ENCODE results near the gene SOX8. TPM values are rescaled to one million over a fixed set of nuclear protein-coding genes. Genes with fewer than 3 reads are reported as not detected.
A peak's percentile ranks its signal among the peaks of the same experiment; 100 is the strongest.
"Not testable (repeated sequence)": the region's sequence is repeated elsewhere in the genome, so short reads cannot be mapped to it uniquely, and the experiment has no call there.

SOX8 gene
- total and polyA plus RNA-seq, 4 donors: 0.33 to 4.0 (median 0.39) TPM

DNA sequence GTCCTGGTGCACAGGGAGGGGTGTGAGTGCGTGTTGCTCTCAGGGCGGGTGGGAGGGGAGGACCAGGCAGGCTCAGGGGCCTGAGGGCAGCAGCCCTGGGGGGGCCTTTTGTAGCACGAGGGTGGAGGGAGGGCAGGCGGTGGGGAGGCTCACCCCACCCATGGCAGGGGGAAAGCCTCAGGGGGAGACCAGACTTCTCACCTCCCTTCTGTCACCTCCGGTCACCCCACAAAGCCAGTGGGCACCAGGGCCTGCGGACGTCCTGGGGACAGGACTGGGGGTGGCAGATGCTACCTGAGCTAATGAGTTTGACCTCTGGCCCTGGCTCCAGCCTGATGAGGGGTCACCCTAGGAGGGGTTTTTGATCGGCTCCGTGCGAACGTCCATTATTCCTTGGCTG is 39.0 kb downstream of the SOX8 start:
- H3K27me3 ChIP-seq (ENCODE audit: control insufficient read depth in 3 of 3, insufficient read depth in 3 of 3, low read length in 2 of 3): peaks cover 0 to 13% (median 0%) of the 10 kb centered on the region in 3 donors
- TF ChIP-seq, protein P1, sequence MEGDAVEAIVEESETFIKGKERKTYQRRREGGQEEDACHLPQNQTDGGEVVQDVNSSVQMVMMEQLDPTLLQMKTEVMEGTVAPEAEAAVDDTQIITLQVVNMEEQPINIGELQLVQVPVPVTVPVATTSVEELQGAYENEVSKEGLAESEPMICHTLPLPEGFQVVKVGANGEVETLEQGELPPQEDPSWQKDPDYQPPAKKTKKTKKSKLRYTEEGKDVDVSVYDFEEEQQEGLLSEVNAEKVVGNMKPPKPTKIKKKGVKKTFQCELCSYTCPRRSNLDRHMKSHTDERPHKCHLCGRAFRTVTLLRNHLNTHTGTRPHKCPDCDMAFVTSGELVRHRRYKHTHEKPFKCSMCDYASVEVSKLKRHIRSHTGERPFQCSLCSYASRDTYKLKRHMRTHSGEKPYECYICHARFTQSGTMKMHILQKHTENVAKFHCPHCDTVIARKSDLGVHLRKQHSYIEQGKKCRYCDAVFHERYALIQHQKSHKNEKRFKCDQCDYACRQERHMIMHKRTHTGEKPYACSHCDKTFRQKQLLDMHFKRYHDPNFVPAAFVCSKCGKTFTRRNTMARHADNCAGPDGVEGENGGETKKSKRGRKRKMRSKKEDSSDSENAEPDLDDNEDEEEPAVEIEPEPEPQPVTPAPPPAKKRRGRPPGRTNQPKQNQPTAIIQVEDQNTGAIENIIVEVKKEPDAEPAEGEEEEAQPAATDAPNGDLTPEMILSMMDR (IDR thresholded peaks at IDR 0.05; ENCODE audit: control extremely low read depth, extremely low read depth): no peak
- DNase-seq (no peak), ATAC-seq (ENCODE audit: insufficient read depth, low FRiP score) (no peak)
- H3K27ac ChIP-seq (ENCODE audit: low read depth in 1 of 2, low read length in 1 of 2): no peak overlapping the region
- H3K36me3 ChIP-seq (ENCODE audit: control insufficient read depth in 4 of 4, insufficient read depth in 4 of 4, low read length in 4 of 4): no peaks in the 10 kb centered on the region
- no peak overlapping the region for H3K4me3 ChIP-seq
- no peaks in the 10 kb centered on the region for H3K9me3 ChIP-seq (ENCODE audit: control insufficient read depth in 4 of 4, insufficient read depth in 3 of 4, low read length in 3 of 4)
- no peak overlapping the region for H3K9ac ChIP-seq (ENCODE audit: insufficient read depth in 1 of 2, low read length in 2 of 2)
- 87 to 89% methylated on average over 9 to 11 of the region's 11 CpGs for WGBS, 2 donors
- H3K4me1 ChIP-seq (ENCODE audit: control insufficient read depth in 5 of 5, insufficient read depth in 5 of 5, low read length in 5 of 5): peaks cover 0 to 7% (median 0%) of the 10 kb centered on the region in 5 donors

DNA sequence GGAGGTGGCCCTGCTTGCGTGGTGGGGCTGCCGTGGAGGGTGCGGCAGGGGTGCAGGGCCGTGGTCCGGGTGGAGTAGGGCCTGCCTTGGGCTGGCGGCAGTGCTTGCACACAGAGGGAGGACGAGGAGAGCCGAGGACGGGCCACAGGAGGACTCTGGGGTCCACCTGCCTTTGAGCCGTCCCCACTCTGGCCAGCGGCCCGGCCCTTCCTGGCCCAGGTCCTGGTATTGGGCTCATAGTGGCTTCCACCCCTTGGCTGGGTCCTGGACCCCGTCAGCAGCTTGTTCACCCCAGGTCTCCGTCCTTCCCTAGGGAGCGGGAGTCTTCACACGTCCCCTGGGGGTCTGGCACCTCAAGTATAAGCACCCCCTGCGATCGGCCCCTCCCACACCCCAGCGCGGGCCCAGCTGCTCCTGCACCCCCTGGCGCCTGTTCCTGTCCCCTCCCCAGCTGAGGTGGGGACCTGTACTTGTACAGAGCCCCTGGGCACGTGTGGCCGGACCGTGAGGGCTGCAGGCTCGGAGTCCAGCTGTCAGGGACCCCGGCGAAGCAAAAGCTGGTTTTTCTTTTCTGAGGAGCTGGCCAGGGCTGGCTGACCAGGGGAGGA is 40.1 kb downstream of the SOX8 start:
- Histone ChIP-seq H3K27me3 (ENCODE audit: control insufficient read depth in 3 of 3, insufficient read depth in 3 of 3, low read length in 2 of 3) (peaks cover 0 to 13% (median 0%) of the 10 kb centered on the region in 3 donors), H3K4me1 (ENCODE audit: control insufficient read depth in 5 of 5, insufficient read depth in 5 of 5, low read length in 5 of 5) (peaks cover 0 to 7% (median 0%) of the 10 kb centered on the region in 5 donors), H3K27ac (ENCODE audit: low read depth in 1 of 2, low read length in 1 of 2) (no peak overlapping the region), H3K9me3 (ENCODE audit: control insufficient read depth in 4 of 4, insufficient read depth in 3 of 4, low read length in 3 of 4) (no peaks in the 10 kb centered on the region), H3K4me3 (no peak overlapping the region), H3K36me3 (ENCODE audit: control insufficient read depth in 4 of 4, insufficient read depth in 4 of 4, low read length in 4 of 4) (no peaks in the 10 kb centered on the region), H3K9ac (ENCODE audit: insufficient read depth in 1 of 2, low read length in 2 of 2) (no peak overlapping the region)
- TF ChIP-seq, protein P1 (IDR thresholded peaks at IDR 0.05; ENCODE audit: control extremely low read depth, extremely low read depth): no peak
- ATAC-seq (ENCODE audit: insufficient read depth, low FRiP score) (no peak), DNase-seq (no peak)
- WGBS, 2 donors: 78 to 88% methylated on average over 27 of the region's 27 CpGs

DNA sequence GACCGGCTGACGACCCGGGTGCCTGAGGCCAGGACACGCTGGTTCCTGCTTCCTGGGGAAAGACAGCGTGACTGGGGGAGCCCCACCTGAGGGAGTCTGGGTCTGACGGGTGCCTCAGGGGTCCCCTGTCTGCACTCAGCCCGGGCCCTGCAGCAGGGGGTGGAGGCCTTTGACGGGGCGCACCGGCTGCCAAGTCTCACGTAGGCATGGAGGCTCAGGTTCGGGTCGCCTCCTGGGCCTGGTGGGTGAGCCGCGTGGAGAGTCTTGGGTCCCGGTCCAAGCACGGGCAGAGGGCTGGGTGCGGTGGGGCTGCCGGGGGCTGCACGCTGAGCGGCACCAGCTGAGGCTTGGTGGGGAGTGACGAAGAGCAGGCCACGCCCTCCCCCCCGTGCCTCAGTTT is 40.9 kb downstream of the SOX8 start:
- no peaks in the 10 kb centered on the region for H3K9me3 ChIP-seq (ENCODE audit: control insufficient read depth in 4 of 4, insufficient read depth in 3 of 4, low read length in 3 of 4)
- no peak overlapping the region for H3K27ac ChIP-seq (ENCODE audit: low read depth in 1 of 2, low read length in 1 of 2)
- no peak for ATAC-seq (ENCODE audit: insufficient read depth, low FRiP score)
- DNase-seq: no peak
- peaks cover 0 to 7% (median 0%) of the 10 kb centered on the region in 5 donors for H3K4me1 ChIP-seq (ENCODE audit: control insufficient read depth in 5 of 5, insufficient read depth in 5 of 5, low read length in 5 of 5)
- peaks cover 0 to 13% (median 0%) of the 10 kb centered on the region in 3 donors for H3K27me3 ChIP-seq (ENCODE audit: control insufficient read depth in 3 of 3, insufficient read depth in 3 of 3, low read length in 2 of 3)
- H3K36me3 ChIP-seq (ENCODE audit: control insufficient read depth in 4 of 4, insufficient read depth in 4 of 4, low read length in 4 of 4): no peaks in the 10 kb centered on the region
- TF ChIP-seq, protein P1 (IDR thresholded peaks at IDR 0.05; ENCODE audit: control extremely low read depth, extremely low read depth): no peak
- no peak overlapping the region for H3K4me3 ChIP-seq
- H3K9ac ChIP-seq (ENCODE audit: insufficient read depth in 1 of 2, low read length in 2 of 2): no peak overlapping the region
- 60 to 74% methylated on average over 23 to 24 of the region's 24 CpGs for WGBS, 2 donors

DNA sequence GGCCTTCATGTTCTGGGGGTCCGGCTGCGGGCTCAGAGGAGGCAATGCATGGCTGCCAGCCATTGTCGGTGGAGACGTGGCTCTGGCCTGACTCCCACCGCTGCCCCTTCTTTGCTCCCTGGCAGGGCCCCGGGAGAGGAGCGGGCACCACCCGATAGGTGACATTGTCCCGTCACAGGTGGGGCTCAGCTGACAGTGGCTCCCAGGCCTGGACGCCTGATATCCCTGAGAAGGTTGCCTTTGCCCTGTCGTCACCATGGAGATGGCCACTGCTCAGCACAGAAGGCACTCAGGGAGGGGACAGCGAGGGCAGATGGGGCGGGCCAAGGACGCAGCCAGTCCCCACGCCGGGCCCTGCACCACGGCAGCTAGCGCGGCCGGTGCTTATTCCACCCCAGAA is 42.6 kb downstream of the SOX8 start:
- no peak for DNase-seq
- H3K27me3 ChIP-seq (ENCODE audit: control insufficient read depth in 3 of 3, insufficient read depth in 3 of 3, low read length in 2 of 3): peaks cover 0 to 15% (median 0%) of the 10 kb centered on the region in 3 donors
- peaks cover 0 to 7% (median 0%) of the 10 kb centered on the region in 5 donors for H3K4me1 ChIP-seq (ENCODE audit: control insufficient read depth in 5 of 5, insufficient read depth in 5 of 5, low read length in 5 of 5)
- TF ChIP-seq, protein P1 (IDR thresholded peaks at IDR 0.05; ENCODE audit: control extremely low read depth, extremely low read depth): no peak
- no peak overlapping the region for H3K9ac ChIP-seq (ENCODE audit: insufficient read depth in 1 of 2, low read length in 2 of 2)
- WGBS, 2 donors: 78 to 85% methylated on average over 20 of the region's 20 CpGs
- H3K27ac ChIP-seq (ENCODE audit: low read depth in 1 of 2, low read length in 1 of 2): no peak overlapping the region
- no peaks in the 10 kb centered on the region for H3K36me3 ChIP-seq (ENCODE audit: control insufficient read depth in 4 of 4, insufficient read depth in 4 of 4, low read length in 4 of 4)
- no peak for ATAC-seq (ENCODE audit: insufficient read depth, low FRiP score)
- H3K9me3 ChIP-seq (ENCODE audit: control insufficient read depth in 4 of 4, insufficient read depth in 3 of 4, low read length in 3 of 4): no peaks in the 10 kb centered on the region
- no peak overlapping the region for H3K4me3 ChIP-seq

DNA sequence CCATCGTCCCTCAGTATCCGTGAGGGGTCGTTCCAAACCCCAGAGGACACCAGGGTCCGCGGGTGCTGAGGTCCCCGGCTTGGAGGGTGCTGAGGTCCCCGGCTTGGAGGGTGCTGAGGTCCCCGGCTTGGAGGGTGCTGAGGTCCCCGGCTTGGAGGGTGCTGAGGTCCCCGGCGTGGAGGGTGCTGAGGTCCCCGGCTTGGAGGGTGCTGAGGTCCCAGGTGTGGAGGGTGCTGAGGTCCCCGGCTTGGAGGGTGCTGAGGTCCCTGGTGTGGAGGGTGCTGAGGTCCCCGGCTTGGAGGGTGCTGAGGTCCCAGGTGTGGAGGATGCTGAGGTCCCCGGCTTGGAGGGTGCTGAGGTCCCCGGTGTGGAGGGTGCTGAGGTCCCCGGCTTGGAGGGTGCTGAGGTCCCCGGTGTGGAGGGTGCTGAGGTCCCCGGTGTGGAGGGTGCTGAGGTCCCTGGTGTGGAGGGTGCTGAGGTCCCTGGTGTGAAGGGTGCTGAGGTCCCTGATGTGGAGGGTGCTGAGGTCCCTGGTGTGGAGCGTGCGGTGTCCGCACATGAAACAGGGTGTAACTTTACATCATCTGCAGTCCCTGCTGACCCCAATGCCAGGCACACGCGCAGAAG is 43.7 kb downstream of the SOX8 start:
- H3K27ac ChIP-seq (ENCODE audit: low read depth in 1 of 2, low read length in 1 of 2); H3K4me1 ChIP-seq (ENCODE audit: control insufficient read depth in 5 of 5, insufficient read depth in 5 of 5, low read length in 5 of 5); H3K9me3 ChIP-seq (ENCODE audit: control insufficient read depth in 4 of 4, insufficient read depth in 3 of 4, low read length in 3 of 4); H3K36me3 ChIP-seq (ENCODE audit: control insufficient read depth in 4 of 4, insufficient read depth in 4 of 4, low read length in 4 of 4); H3K9ac ChIP-seq (ENCODE audit: insufficient read depth in 1 of 2, low read length in 2 of 2); ATAC-seq (ENCODE audit: insufficient read depth, low FRiP score); H3K4me3 ChIP-seq: not testable (repeated sequence)
- DNase-seq: peak in 1 of 3 donors; percentile 37
- peaks cover 0 to 15% (median 0%) of the 10 kb centered on the region in 3 donors for H3K27me3 ChIP-seq (ENCODE audit: control insufficient read depth in 3 of 3, insufficient read depth in 3 of 3, low read length in 2 of 3)
- WGBS, 2 donors: 70 to 74% methylated on average over 24 of the region's 24 CpGs
